Hepatocyte (in vitro differentiated cells): ENCODE measurements around the gene CPLX1. TPM values are rescaled to one million over a fixed set of nuclear protein-coding genes. Genes with fewer than 3 reads are reported as not detected.

Experiments
- DNase-seq: peaks from one replicate; pipeline ENCODE4 v3.0.0-alpha.2; 2016; ENCODE audit warnings: low spot score
- H2AFZ ChIP-seq: fragments of 200-600 bp; sonication (generic); 2 replicates; pipeline ENCODE4 v1.6.0; 2016; ENCODE audit warnings: antibody characterized with exemption, mild to moderate bottlenecking
- H3K27ac ChIP-seq: fragments of 200-600 bp; sonication (generic); 2 replicates; pipeline ENCODE4 v1.5.1; 2016; ENCODE audit warnings: mild to moderate bottlenecking
- H3K27me3 ChIP-seq: fragments of 200-600 bp; sonication (generic); 2 replicates; pipeline ENCODE4 v1.6.1; 2016
- H3K36me3 ChIP-seq: fragments of 200-600 bp; sonication (generic); replicated peaks from 2 replicates; pipeline ENCODE4 v1.5.1; 2016; ENCODE audit warnings: low read depth; ENCODE audit not compliant: insufficient read depth
- H3K4me1 ChIP-seq: fragments of 200-600 bp; sonication (generic); 2 replicates; pipeline ENCODE4 v1.5.1; 2016; ENCODE audit warnings: mild to moderate bottlenecking, moderate library complexity; ENCODE audit not compliant: insufficient read depth
- H3K4me2 ChIP-seq: fragments of 200-600 bp; sonication (generic); 2 replicates; pipeline ENCODE4 v1.6.0; 2016
- H3K4me3 ChIP-seq: fragments of 200-600 bp; sonication (generic); 2 replicates; pipeline ENCODE4 v1.5.1; 2016; ENCODE audit warnings: mild to moderate bottlenecking
- H3K79me2 ChIP-seq: fragments of 200-600 bp; sonication (generic); 2 replicates; pipeline ENCODE4 v1.6.0; 2017; ENCODE audit warnings: mild to moderate bottlenecking
- H3K9me2 ChIP-seq: fragments of 200-600 bp; sonication (generic); replicated peaks from 2 replicates; pipeline ENCODE4 v1.6.0; 2017; ENCODE audit warnings: mild to moderate bottlenecking; ENCODE audit not compliant: insufficient read depth
- H3K9me3 ChIP-seq: fragments of 200-600 bp; sonication (generic); 2 replicates; pipeline ENCODE4 v1.5.1; 2016; ENCODE audit warnings: low read depth, mild to moderate bottlenecking
- H4K20me1 ChIP-seq: fragments of 200-600 bp; sonication (generic); 2 replicates; pipeline ENCODE4 v1.6.0; 2016; ENCODE audit warnings: mild to moderate bottlenecking; ENCODE audit not compliant: insufficient read depth, poor library complexity, severe bottlenecking
- EZH2 ChIP-seq: fragments of 200-600 bp; sonication (generic); IDR thresholded peaks from 2 replicates; pipeline ENCODE4 v1.6.1; 2016; ENCODE audit warnings: antibody characterized with exemption, mild to moderate bottlenecking, borderline replicate concordance
- EZH2phosphoT487 ChIP-seq: fragments of 200-600 bp; sonication (generic); IDR thresholded peaks from one replicate; pipeline ENCODE4 v1.6.1; 2018; ENCODE audit warnings: antibody characterized with exemption, mild to moderate bottlenecking, low read depth, moderate library complexity; ENCODE audit not compliant: unreplicated experiment, severe bottlenecking
- WGBS: methylation state at CpG from one replicate; pipeline ENCODE4 v1.1.6; 2016; ENCODE audit warnings: low lambda C conversion rate; ENCODE audit errors: missing lambda C conversion rate; 5-methylcytosine and 5-hydroxymethylcytosine counted together
- polyA plus RNA-seq: library from polyadenylated mRNA; unstranded; fragments of >200 nt; fragmentation: Nextera tagmentation; extraction: Ambion mirVana; gene quantifications from 2 replicates; pipeline ENCODE4 v1.2.1, GENCODE V29; 2016
- total RNA-seq: library from RNA; depleted of rRNA; stranded (reverse); fragments of >200 nt; gene quantifications from 2 replicates; pipeline ENCODE4 v1.2.3, GENCODE V29; 2014
- TF ChIP-seq, protein P1 (sequence below): fragments of 200-600 bp; sonication (generic); IDR thresholded peaks from 2 replicates; pipeline ENCODE4 v1.5.1; 2016; ENCODE audit warnings: antibody characterized with exemption, mild to moderate bottlenecking; ENCODE audit not compliant: poor library complexity

The CPLX1 gene
- total and polyA plus RNA-seq, 2 experiments from 2014 or later: 0.30 to 2.0 TPM

GRCh38 chr4:857461-857860 is 31.5 kb upstream of the CPLX1 start:
- 95% methylated on average over 11 of the region's 11 CpGs for WGBS
- Histone ChIP-seq H3K36me3 (no peaks in the 10 kb centered on the region), H3K4me1 (no peaks in the 10 kb centered on the region), H3K9me3 (no peaks in the 10 kb centered on the region), H3K4me3 (no peak overlapping the region), H3K27me3 (no peaks in the 10 kb centered on the region), H2AFZ (no peak overlapping the region), H3K4me2 (no peak overlapping the region), H4K20me1 (no peaks in the 10 kb centered on the region), H3K27ac (no peak overlapping the region), H3K9me2 (no peaks in the 10 kb centered on the region), H3K79me2 (no peaks in the 10 kb centered on the region)
- TF ChIP-seq EZH2phosphoT487 (no peak), EZH2 (no peak)
- TF ChIP-seq, protein P1, sequence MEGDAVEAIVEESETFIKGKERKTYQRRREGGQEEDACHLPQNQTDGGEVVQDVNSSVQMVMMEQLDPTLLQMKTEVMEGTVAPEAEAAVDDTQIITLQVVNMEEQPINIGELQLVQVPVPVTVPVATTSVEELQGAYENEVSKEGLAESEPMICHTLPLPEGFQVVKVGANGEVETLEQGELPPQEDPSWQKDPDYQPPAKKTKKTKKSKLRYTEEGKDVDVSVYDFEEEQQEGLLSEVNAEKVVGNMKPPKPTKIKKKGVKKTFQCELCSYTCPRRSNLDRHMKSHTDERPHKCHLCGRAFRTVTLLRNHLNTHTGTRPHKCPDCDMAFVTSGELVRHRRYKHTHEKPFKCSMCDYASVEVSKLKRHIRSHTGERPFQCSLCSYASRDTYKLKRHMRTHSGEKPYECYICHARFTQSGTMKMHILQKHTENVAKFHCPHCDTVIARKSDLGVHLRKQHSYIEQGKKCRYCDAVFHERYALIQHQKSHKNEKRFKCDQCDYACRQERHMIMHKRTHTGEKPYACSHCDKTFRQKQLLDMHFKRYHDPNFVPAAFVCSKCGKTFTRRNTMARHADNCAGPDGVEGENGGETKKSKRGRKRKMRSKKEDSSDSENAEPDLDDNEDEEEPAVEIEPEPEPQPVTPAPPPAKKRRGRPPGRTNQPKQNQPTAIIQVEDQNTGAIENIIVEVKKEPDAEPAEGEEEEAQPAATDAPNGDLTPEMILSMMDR: no peak
- DNase-seq: no peak

DNA sequence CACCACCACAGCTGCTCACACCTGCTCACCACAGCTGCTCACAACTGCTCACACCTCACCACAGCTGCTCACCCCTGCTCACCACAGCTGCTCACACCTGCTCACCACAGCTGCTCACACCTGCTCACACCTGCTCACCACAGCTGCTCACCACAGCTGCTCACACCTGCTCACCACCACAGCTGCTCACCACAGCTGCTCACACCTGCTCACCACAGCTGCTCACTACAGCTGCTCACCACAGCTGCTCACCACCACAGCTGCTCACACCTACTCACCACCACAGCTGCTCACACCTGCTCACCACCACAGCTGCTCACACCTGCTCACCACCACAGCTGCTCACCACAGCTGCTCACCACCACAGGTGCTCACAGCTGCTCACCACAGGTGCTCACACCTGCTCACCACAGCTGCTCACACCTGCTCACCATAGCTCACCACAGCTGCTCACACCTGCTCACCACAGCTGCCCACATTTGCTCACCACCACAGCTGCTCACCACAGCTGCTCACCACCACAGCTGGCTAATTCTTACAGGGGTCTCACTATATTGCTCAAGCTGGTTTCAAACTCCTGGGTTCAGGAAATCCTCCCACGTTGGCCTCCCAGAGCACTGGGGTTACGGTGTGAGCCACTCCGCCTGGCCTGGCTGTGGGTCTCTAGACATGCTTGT is 30.4 kb upstream of the CPLX1 start:
- Histone ChIP-seq H3K27me3 (no peaks in the 10 kb centered on the region), H3K9me2 (no peaks in the 10 kb centered on the region), H3K79me2 (no peaks in the 10 kb centered on the region), H4K20me1 (no peaks in the 10 kb centered on the region), H3K9me3 (no peaks in the 10 kb centered on the region), H3K27ac (no peak overlapping the region), H3K36me3 (no peaks in the 10 kb centered on the region), H3K4me2 (no peak overlapping the region), H2AFZ (no peak overlapping the region), H3K4me1 (no peaks in the 10 kb centered on the region), H3K4me3 (no peak overlapping the region)
- DNase-seq: no peak
- WGBS: 100% methylated on average over 3 of the region's 3 CpGs
- TF ChIP-seq EZH2 (no peak), EZH2phosphoT487 (no peak)
- TF ChIP-seq, protein P1: no peak

GRCh38 chr4:855880-856224 is 29.9 kb upstream of the CPLX1 start:
- H3K4me1 ChIP-seq: no peaks in the 10 kb centered on the region
- no peaks in the 10 kb centered on the region for H3K27me3 ChIP-seq
- H3K9me3 ChIP-seq: no peaks in the 10 kb centered on the region
- WGBS: 67% methylated on average over 1 of the region's 1 CpG
- H3K79me2 ChIP-seq: no peaks in the 10 kb centered on the region
- H3K27ac ChIP-seq: no peak overlapping the region
- H3K4me2 ChIP-seq: no peak overlapping the region
- no peaks in the 10 kb centered on the region for H3K36me3 ChIP-seq
- H4K20me1 ChIP-seq: no peaks in the 10 kb centered on the region
- DNase-seq: no peak
- H2AFZ ChIP-seq: no peak overlapping the region
- TF ChIP-seq, protein P1: no peak
- TF ChIP-seq EZH2phosphoT487 (no peak), EZH2 (no peak)
- H3K4me3 ChIP-seq: no peak overlapping the region
- no peaks in the 10 kb centered on the region for H3K9me2 ChIP-seq
